Peyer's patch (tissue), 4 donors: Measurements from ENCODE around the gene HSDL2. TPM values are rescaled to one million over a fixed set of nuclear protein-coding genes. Genes with fewer than 3 reads are reported as not detected.

Experiments used
- DNase-seq, 3 donors: peaks; one replicate each; pipeline ENCODE4 v3.0.0-alpha.2; 2017 to 2019
- H3K27ac ChIP-seq, 4 donors: fragments of 200-600 bp; sonication (generic); one replicate each; pipeline ENCODE4 v1.5.1; 2016 to 2019
- H3K27me3 ChIP-seq, 2 donors: fragments of 200-600 bp; sonication (generic); one replicate each; pipeline ENCODE4 v1.5.1; 2019
- H3K36me3 ChIP-seq, 3 donors: fragments of 200-600 bp; sonication (generic); one replicate each; pipeline ENCODE4 v1.5.1; 2016 to 2019
- H3K4me1 ChIP-seq, 4 donors: fragments of 200-600 bp; sonication (generic); one replicate each; pipeline ENCODE4 v1.5.1; 2016 to 2019
- H3K4me3 ChIP-seq, 4 donors: fragments of 200-600 bp; sonication (generic); 1 replicate in 3 of 4; 2 replicates in 1 of 4; pipeline ENCODE4 v1.5.1; 2016 to 2019; ENCODE audit warnings: mild to moderate bottlenecking in 1 of 4
- H3K9me3 ChIP-seq, 4 donors: fragments of 200-600 bp; sonication (generic); one replicate each; pipeline ENCODE4 v1.5.1; 2016 to 2019; ENCODE audit warnings: mild to moderate bottlenecking in 1 of 4
- POLR2A ChIP-seq, 2 donors: fragments of 450-650 bp; IDR thresholded peaks; one replicate each; pipeline ENCODE4 v1.5.1; 2017; ENCODE audit warnings: antibody characterized with exemption in 2 of 2, mild to moderate bottlenecking in 2 of 2, moderate library complexity in 2 of 2
- total RNA-seq, 4 donors: library from RNA; depleted of rRNA; stranded (reverse); fragments of >200 nt; gene quantifications; one replicate each; pipeline ENCODE4 v1.1.0, GENCODE V29; 2016
- TF ChIP-seq, protein P1 (sequence below), 6 experiments: fragments of 450-650 bp in 4 of 6; fragments of 200-600 bp in 2 of 6; sonication (generic) in 1 of 6; IDR thresholded peaks; one replicate each; pipeline ENCODE4 v1.5.1; 2017 to 2019; ENCODE audit warnings: antibody characterized with exemption in 6 of 6, mild to moderate bottlenecking in 3 of 6, moderate library complexity in 1 of 6

Gene HSDL2
- total RNA-seq, 4 donors from 2014 or later: 23.6 to 60.7 (median 39.9) TPM

GRCh38 chr9:112485574-112485973, 105.7 kb downstream of the HSDL2 start:
- no peaks in the 10 kb centered on the region for H3K9me3 ChIP-seq
- H3K27ac ChIP-seq: no peak overlapping the region
- H3K4me3 ChIP-seq: peak overlapping the region in 2 of 4 donors; percentile 92 to 95
- DNase-seq: no peak
- no peaks in the 10 kb centered on the region for H3K36me3 ChIP-seq
- no peaks in the 10 kb centered on the region for H3K27me3 ChIP-seq
- TF ChIP-seq, protein P1, sequence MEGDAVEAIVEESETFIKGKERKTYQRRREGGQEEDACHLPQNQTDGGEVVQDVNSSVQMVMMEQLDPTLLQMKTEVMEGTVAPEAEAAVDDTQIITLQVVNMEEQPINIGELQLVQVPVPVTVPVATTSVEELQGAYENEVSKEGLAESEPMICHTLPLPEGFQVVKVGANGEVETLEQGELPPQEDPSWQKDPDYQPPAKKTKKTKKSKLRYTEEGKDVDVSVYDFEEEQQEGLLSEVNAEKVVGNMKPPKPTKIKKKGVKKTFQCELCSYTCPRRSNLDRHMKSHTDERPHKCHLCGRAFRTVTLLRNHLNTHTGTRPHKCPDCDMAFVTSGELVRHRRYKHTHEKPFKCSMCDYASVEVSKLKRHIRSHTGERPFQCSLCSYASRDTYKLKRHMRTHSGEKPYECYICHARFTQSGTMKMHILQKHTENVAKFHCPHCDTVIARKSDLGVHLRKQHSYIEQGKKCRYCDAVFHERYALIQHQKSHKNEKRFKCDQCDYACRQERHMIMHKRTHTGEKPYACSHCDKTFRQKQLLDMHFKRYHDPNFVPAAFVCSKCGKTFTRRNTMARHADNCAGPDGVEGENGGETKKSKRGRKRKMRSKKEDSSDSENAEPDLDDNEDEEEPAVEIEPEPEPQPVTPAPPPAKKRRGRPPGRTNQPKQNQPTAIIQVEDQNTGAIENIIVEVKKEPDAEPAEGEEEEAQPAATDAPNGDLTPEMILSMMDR (IDR thresholded peaks at IDR 0.05): no peak
- TF ChIP-seq POLR2A (IDR thresholded peaks at IDR 0.05): no peak
- H3K4me1 ChIP-seq: peaks cover 0 to 13% (median 0%) of the 10 kb centered on the region in 4 donors

- H3K9me3 ChIP-seq: no peaks in the 10 kb centered on the region
- TF ChIP-seq, protein P1 (IDR thresholded peaks at IDR 0.05): no peak
- peak; percentile 26 to 29 for TF ChIP-seq POLR2A (IDR thresholded peaks at IDR 0.05)
- H3K27ac ChIP-seq: peak within 1 kb of the TSS; percentile 70 to 84 (median 80)
- peak; percentile 84 to 95 (median 86) for DNase-seq
- H3K4me1 ChIP-seq: peaks cover 0 to 13% (median 0%) of the 10 kb centered on the region in 4 donors
- no peaks in the 10 kb centered on the region for H3K36me3 ChIP-seq
- H3K27me3 ChIP-seq: no peaks in the 10 kb centered on the region
- peak within 1 kb of the TSS; percentile 87 to 95 (median 92) for H3K4me3 ChIP-seq
Observed at GRCh38 chr9:112486221-112487007, 106.5 kb downstream of the HSDL2 start, which contains the start of gene KIAA1958. TSS of gene KIAA1958 (plus strand) at chr9:112486827. CDS start at chr9:112574081, 87,254 bp downstream.

GRCh38 chr9:112487008-112487798, 107.3 kb downstream of the HSDL2 start:
- TF ChIP-seq, protein P1 (IDR thresholded peaks at IDR 0.05): no peak
- TF ChIP-seq POLR2A (IDR thresholded peaks at IDR 0.05): no peak
- Histone ChIP-seq H3K27me3 (no peaks in the 10 kb centered on the region), H3K27ac (peak overlapping the region; percentile 70 to 84 (median 80))

GRCh38 chr9:112487799-112488340, 108.0 kb downstream of the HSDL2 start:
- TF ChIP-seq, protein P1 (IDR thresholded peaks at IDR 0.05): no peak
- TF ChIP-seq POLR2A (IDR thresholded peaks at IDR 0.05): no peak
- Histone ChIP-seq H3K4me3 (peak overlapping the region; percentile 87 to 95 (median 92)), H3K4me1 (peaks cover 0 to 13% (median 0%) of the 10 kb centered on the region in 4 donors), H3K27ac (peak overlapping the region in 2 of 4 donors; percentile 70 to 80), H3K9me3 (no peaks in the 10 kb centered on the region), H3K36me3 (no peaks in the 10 kb centered on the region), H3K27me3 (no peaks in the 10 kb centered on the region)
- DNase-seq: no peak

More at GRCh38 chr9:112487008-112487798, 107.3 kb downstream of the HSDL2 start:
- DNase-seq: peak; percentile 64 to 78 (median 78)
- Histone ChIP-seq H3K4me3 (peak overlapping the region; percentile 87 to 95 (median 92)), H3K4me1 (peaks cover 0 to 13% (median 0%) of the 10 kb centered on the region in 4 donors), H3K9me3 (no peaks in the 10 kb centered on the region), H3K36me3 (no peaks in the 10 kb centered on the region)

DNA sequence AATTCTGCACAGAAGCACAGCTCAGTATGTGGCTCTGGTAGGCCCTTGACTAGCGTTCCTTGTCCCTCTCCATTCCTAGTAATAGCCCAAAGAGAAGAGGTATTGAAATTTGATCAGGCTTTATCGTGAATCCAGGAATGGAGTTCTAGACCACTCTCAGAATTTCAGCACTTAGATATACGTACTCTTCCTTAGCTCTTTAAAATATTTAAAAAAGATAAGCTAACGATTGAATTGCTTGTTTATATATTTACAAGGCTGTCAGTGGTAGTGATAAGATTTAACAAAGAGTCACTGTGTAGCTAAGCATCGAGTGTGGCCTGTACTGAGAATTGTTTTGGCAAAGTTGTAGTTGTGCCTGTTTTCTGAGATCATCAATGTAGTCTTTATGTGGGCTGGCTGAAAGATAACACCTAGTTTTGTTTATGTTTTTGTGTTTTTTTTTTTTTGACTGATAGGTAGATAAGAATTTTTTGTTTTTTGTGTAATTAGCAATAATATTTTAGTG, 109.2 kb downstream of the HSDL2 start:
- Histone ChIP-seq H3K36me3 (peaks cover 0 to 3% (median 0%) of the 10 kb centered on the region in 3 donors), H3K9me3 (peaks cover 0 to 5% (median 0%) of the 10 kb centered on the region in 4 donors), H3K27me3 (no peaks in the 10 kb centered on the region), H3K4me3 (no peak overlapping the region), H3K4me1 (peaks cover 0 to 13% (median 0%) of the 10 kb centered on the region in 4 donors), H3K27ac (no peak overlapping the region)
- DNase-seq: no peak
- no peak for TF ChIP-seq POLR2A (IDR thresholded peaks at IDR 0.05)
- TF ChIP-seq, protein P1 (IDR thresholded peaks at IDR 0.05): no peak
